HepG2 (cell line): ENCODE measurements around the gene TPTE2. TPM values are rescaled to one million over a fixed set of nuclear protein-coding genes. Genes with fewer than 3 reads are reported as not detected.

ENCODE experiments used
- AGO2 ChIP-seq: fragments of 200-400 bp; formaldehyde crosslinking; optimal IDR thresholded peaks from 2 replicates; pipeline ENCODE3; 2017; ENCODE audit warnings: mild to moderate bottlenecking, low read depth, low read length, moderate library complexity
- ATF7-NPFF ChIP-seq: sonication (generic); formaldehyde crosslinking; IDR thresholded peaks from 2 replicates; pipeline ENCODE4 v1.8.1; 2023; ENCODE audit warnings: mild to moderate bottlenecking, low read depth, missing genetic modification reagents, moderate library complexity
- ERF ChIP-seq: IDR thresholded peaks from 2 replicates; pipeline ENCODE4 v1.6.1; 2018; ENCODE audit warnings: missing biosample characterization, missing genetic modification reagents
- FLYWCH1 ChIP-seq: sonication (generic); formaldehyde crosslinking; IDR thresholded peaks from 2 replicates; pipeline ENCODE4 v1.8.1; 2023; ENCODE audit warnings: mild to moderate bottlenecking, missing genetic modification reagents
- KDM2A ChIP-seq: sonication (generic); formaldehyde crosslinking; IDR thresholded peaks from 2 replicates; pipeline ENCODE4 v1.4.0; 2020; ENCODE audit warnings: low read depth, missing genetic modification reagents, borderline replicate concordance
- KDM3A ChIP-seq: IDR thresholded peaks from 2 replicates; pipeline ENCODE4 v1.6.1; 2018; ENCODE audit warnings: low read depth, missing compliant biosample characterization
- NFIC ChIP-seq: IDR thresholded peaks from 2 replicates; pipeline ENCODE4 v1.6.1; 2012; ENCODE audit warnings: mild to moderate bottlenecking, low read length, inconsistent platforms
- TSC22D2 ChIP-seq: sonication (generic); formaldehyde crosslinking; IDR thresholded peaks from 2 replicates; pipeline ENCODE4 v1.5.1; 2020; ENCODE audit warnings: missing genetic modification reagents, mild to moderate bottlenecking, borderline replicate concordance
- ZBTB7B ChIP-seq: sonication (generic); formaldehyde crosslinking; IDR thresholded peaks from 2 replicates; pipeline ENCODE4 v1.4.0; 2020; ENCODE audit warnings: missing genetic modification reagents
- ZFAT ChIP-seq: sonication (generic); formaldehyde crosslinking; conservative IDR thresholded peaks from 2 replicates; pipeline ENCODE4 v1.8.1; 2023; ENCODE audit warnings: missing genetic modification reagents, inconsistent platforms
- ZKSCAN8 ChIP-seq: IDR thresholded peaks from 2 replicates; pipeline ENCODE4 v1.6.1; 2016; ENCODE audit warnings: borderline replicate concordance, missing genetic modification reagents, missing compliant biosample characterization
- ZNF564 ChIP-seq: sonication (generic); formaldehyde crosslinking; IDR thresholded peaks from 2 replicates; pipeline ENCODE4 v1.8.1; 2023; ENCODE audit warnings: mild to moderate bottlenecking, missing genetic modification reagents
- ZNF567 ChIP-seq: sonication (generic); formaldehyde crosslinking; IDR thresholded peaks from 2 replicates; pipeline ENCODE4 v1.8.1; 2023; ENCODE audit warnings: mild to moderate bottlenecking, missing genetic modification reagents, borderline replicate concordance
- ZNF572 ChIP-seq: sonication (generic); formaldehyde crosslinking; IDR thresholded peaks from 2 replicates; pipeline ENCODE4 v1.5.1; 2020; ENCODE audit warnings: mild to moderate bottlenecking, missing genetic modification reagents
- ZNF747 ChIP-seq: sonication (generic); formaldehyde crosslinking; IDR thresholded peaks from 2 replicates; pipeline ENCODE4 v1.8.1; 2023; ENCODE audit warnings: missing genetic modification reagents, mild to moderate bottlenecking, borderline replicate concordance
- ZNF781 ChIP-seq: sonication (generic); formaldehyde crosslinking; IDR thresholded peaks from 2 replicates; pipeline ENCODE4 v1.5.1; 2020; ENCODE audit warnings: borderline replicate concordance, mild to moderate bottlenecking, missing genetic modification reagents; ENCODE audit errors: not compliant biosample characterization
- ZNF841 ChIP-seq: sonication (generic); formaldehyde crosslinking; IDR thresholded peaks from 2 replicates; pipeline ENCODE4 v1.8.1; 2023; ENCODE audit warnings: missing genetic modification reagents, borderline replicate concordance
- polyA plus RNA-seq, 8 experiments: library from polyadenylated mRNA; depleted of rRNA in 3 of 8; stranded (reverse) in 7 of 8; unstranded in 1 of 8; fragments of >200 nt; fragmentation: Illumina TruSeq in 4 of 8; extraction: Trizol in 4 of 8; gene quantifications; 2 replicates each; pipeline versions ENCODE4 v1.2.1 to v1.2.3, GENCODE V29; 2011 to 2016; ENCODE audit warnings: low read depth in 4 of 8, missing spikeins in 1 of 8, mixed read lengths in 1 of 8; ENCODE audit not compliant: insufficient read depth in 1 of 8
- total RNA-seq, 5 experiments: library from RNA; depleted of rRNA; stranded (reverse); fragments of >200 nt; fragmentation: Illumina TruSeq; extraction: Trizol; gene quantifications; 2 replicates each; pipeline ENCODE4 v1.2.3, GENCODE V29; 2016; ENCODE audit warnings: low read depth in 1 of 5
- TF ChIP-seq, protein P1 (sequence below): sonication (generic); formaldehyde crosslinking; IDR thresholded peaks from 2 replicates; pipeline ENCODE4 v1.5.1; 2020; ENCODE audit warnings: missing genetic modification reagents, mild to moderate bottlenecking, borderline replicate concordance
- TF ChIP-seq, protein P2 (sequence below): sonication (generic); formaldehyde crosslinking; IDR thresholded peaks from 2 replicates; pipeline ENCODE4 v1.8.1; 2023; ENCODE audit warnings: mild to moderate bottlenecking, missing genetic modification reagents
- TF ChIP-seq, protein P3 (sequence below): sonication (generic); formaldehyde crosslinking; IDR thresholded peaks from 2 replicates; pipeline ENCODE4 v1.5.1; 2020; ENCODE audit warnings: missing genetic modification reagents, mild to moderate bottlenecking, borderline replicate concordance
- TF ChIP-seq, protein P4 (sequence below): sonication (generic); formaldehyde crosslinking; IDR thresholded peaks from 2 replicates; pipeline ENCODE4 v1.5.0; 2020; ENCODE audit warnings: missing genetic modification reagents, mild to moderate bottlenecking, borderline replicate concordance

TPTE2 gene
- total and polyA plus RNA-seq, 2 of the 13 experiments (the other 11 are each of a cell fraction or from before 2014, with no cell fraction given), result 0.07 TPM; not detected in 1

DNA sequence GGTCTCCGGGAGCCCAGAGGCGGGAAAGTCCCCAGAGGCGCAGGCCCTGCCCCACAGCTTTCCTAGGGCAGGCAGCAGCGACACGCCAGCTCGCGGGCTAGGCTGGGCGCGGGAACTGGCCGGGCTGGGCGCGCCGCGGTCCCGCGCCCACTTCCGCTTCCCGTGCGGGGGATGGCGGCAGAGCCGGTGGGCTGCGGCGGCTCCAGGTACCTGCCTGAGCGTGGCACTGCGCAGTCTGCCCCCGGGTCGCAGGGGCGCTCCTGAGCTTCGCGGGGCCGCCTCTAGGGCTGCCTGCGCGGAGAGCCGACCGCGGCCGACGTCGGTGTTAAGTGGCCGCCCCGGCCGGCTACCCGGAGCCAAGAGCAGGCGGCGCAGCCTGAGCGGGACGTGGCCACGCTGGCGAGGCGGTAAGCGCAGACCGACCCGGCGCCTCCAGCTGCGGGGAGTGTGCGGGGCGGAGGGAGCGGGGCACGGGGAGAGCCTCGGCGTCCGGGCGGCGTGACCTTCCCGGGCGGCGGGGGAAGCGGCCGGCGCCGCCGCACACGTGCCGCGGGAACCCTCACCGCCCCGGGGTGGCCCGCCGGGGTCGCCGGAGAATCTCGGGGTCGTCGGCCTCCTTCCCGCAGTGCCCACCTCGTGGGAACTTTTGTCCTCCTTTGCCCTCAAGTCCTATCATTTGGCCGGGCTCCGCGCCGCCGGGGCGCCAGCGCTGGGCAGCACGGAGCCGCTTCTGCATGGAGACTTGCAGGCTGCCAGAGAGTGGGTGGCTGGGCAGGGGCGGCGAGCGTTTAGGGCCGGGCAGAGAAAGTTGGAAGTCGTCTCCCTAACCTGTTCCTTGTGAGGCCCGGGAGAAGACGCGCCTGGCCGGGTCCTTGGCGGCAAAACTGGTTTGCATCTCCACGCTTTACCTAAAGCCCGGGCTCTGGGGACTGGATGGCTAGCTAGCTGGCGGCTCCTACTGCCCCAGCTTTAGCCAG lies 40.7 kb upstream of the TPTE2 start (continued):
- no peak for TF ChIP-seq AGO2
- 0 out of 2 replicates have a peak, but pooled peaks have one; percentile 14 for TF ChIP-seq ERF (CRISPR knock-in tag)
- TF ChIP-seq, protein P1, sequence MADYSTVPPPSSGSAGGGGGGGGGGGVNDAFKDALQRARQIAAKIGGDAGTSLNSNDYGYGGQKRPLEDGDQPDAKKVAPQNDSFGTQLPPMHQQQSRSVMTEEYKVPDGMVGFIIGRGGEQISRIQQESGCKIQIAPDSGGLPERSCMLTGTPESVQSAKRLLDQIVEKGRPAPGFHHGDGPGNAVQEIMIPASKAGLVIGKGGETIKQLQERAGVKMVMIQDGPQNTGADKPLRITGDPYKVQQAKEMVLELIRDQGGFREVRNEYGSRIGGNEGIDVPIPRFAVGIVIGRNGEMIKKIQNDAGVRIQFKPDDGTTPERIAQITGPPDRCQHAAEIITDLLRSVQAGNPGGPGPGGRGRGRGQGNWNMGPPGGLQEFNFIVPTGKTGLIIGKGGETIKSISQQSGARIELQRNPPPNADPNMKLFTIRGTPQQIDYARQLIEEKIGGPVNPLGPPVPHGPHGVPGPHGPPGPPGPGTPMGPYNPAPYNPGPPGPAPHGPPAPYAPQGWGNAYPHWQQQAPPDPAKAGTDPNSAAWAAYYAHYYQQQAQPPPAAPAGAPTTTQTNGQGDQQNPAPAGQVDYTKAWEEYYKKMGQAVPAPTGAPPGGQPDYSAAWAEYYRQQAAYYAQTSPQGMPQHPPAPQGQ, result no peak
- TF ChIP-seq, protein P2, sequence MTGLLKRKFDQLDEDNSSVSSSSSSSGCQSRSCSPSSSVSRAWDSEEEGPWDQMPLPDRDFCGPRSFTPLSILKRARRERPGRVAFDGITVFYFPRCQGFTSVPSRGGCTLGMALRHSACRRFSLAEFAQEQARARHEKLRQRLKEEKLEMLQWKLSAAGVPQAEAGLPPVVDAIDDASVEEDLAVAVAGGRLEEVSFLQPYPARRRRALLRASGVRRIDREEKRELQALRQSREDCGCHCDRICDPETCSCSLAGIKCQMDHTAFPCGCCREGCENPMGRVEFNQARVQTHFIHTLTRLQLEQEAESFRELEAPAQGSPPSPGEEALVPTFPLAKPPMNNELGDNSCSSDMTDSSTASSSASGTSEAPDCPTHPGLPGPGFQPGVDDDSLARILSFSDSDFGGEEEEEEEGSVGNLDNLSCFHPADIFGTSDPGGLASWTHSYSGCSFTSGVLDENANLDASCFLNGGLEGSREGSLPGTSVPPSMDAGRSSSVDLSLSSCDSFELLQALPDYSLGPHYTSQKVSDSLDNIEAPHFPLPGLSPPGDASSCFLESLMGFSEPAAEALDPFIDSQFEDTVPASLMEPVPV (CRISPR knock-in tag), result peak; percentile 35; the same call in 1 of the 2 replicates
- no peak for TF ChIP-seq ZNF572
- TF ChIP-seq ZNF567 (CRISPR knock-in tag), result no peak
- TF ChIP-seq ZKSCAN8 (CRISPR knock-in tag), result no peak
- 0 out of 2 replicates have a peak, but pooled peaks have one; percentile 56 for TF ChIP-seq TSC22D2
- 0 out of 2 replicates have a peak, but pooled peaks have one; percentile 32 for TF ChIP-seq ZNF564
- TF ChIP-seq ZNF781, result no peak
- peak; percentile 45; the same call in 1 of the 2 replicates for TF ChIP-seq ATF7-NPFF (CRISPR knock-in tag)
- TF ChIP-seq, protein P3, sequence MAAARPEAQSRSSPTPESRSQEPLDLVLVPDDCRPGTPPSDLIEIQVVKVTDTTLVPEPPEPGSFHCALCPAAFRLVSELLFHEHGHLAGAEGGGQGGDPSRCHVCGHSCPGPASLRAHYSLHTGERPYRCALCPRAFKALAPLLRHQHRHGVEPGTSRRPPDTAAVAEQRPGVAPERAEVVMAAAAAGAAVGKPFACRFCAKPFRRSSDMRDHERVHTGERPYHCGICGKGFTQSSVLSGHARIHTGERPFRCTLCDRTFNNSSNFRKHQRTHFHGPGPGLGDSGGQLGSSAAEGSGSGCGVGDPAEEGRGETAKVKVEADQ (CRISPR knock-in tag), result peak; percentile 63; the same call in 1 of the 2 replicates
- TF ChIP-seq, protein P4, sequence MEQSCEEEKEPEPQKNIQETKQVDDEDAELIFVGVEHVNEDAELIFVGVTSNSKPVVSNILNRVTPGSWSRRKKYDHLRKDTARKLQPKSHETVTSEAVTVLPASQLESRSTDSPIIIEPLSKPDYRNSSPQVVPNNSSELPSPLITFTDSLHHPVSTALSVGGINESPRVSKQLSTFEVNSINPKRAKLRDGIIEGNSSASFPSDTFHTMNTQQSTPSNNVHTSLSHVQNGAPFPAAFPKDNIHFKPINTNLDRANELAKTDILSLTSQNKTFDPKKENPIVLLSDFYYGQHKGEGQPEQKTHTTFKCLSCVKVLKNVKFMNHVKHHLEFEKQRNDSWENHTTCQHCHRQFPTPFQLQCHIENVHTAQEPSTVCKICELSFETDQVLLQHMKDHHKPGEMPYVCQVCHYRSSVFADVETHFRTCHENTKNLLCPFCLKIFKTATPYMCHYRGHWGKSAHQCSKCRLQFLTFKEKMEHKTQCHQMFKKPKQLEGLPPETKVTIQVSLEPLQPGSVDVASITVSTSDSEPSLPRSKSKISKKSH (CRISPR knock-in tag), result no peak
- TF ChIP-seq NFIC, result no peak
- TF ChIP-seq ZNF841 (CRISPR knock-in tag), result no peak
- TF ChIP-seq ZNF747, result no peak
- no peak for TF ChIP-seq FLYWCH1 (CRISPR knock-in tag)
- TF ChIP-seq ZBTB7B, result peak; percentile 86; the same call in 1 of the 2 replicates
- peak; percentile 33; the same call in 1 of the 2 replicates for TF ChIP-seq KDM3A
- TF ChIP-seq ZFAT (CRISPR knock-in tag), result 0 out of 2 replicates have a peak, but pooled peaks have one; percentile 66
- TF ChIP-seq KDM2A, result no peak
